Jurkat, Clone E6-1 (cell line): Measurements from ENCODE around the gene ARHGAP31. TPM values are rescaled to one million over a fixed set of nuclear protein-coding genes. Genes with fewer than 3 reads are reported as not detected.
A peak's percentile ranks its signal among the peaks of the same experiment; 100 is the strongest.
"Not testable (repeated sequence)": the region's sequence is repeated elsewhere in the genome, so short reads cannot be mapped to it uniquely, and the experiment has no call there.

Experiments used
- DNase-seq: peaks from one replicate; pipeline ENCODE4 v3.0.0-alpha.2; 2011; ENCODE audit warnings: low read depth, low spot score
- H3K4me3 ChIP-seq: 2 replicates; pipeline ENCODE4 v1.5.1; 2011; ENCODE audit warnings: mild to moderate bottlenecking, low read length, control low read depth, moderate library complexity
- polyA plus RNA-seq: library from polyadenylated mRNA; unstranded; fragments of >200 nt; gene quantifications from one replicate; pipeline ENCODE4 v1.2.1, GENCODE V29; 2012; ENCODE audit warnings: missing spikeins; ENCODE audit not compliant: insufficient read length, insufficient read depth

ARHGAP31 gene
- polyA plus RNA-seq: 1.7 TPM

GRCh38 chr3:119293871-119294695, at the start of gene ARHGAP31:
TSS of gene ARHGAP31 (plus strand) at chr3:119294383. CDS start at chr3:119294905, 522 bp downstream.
- H3K4me3 ChIP-seq: peak within 1 kb of the TSS; percentile 60
- peak; percentile 75 for DNase-seq

- DNase-seq: no peak
- H3K4me3 ChIP-seq: no peak overlapping the region
Observed at GRCh38 chr3:119245778-119246177, 48.4 kb upstream of the ARHGAP31 start.

- no peak overlapping the region for H3K4me3 ChIP-seq
- no peak for DNase-seq
Observed at GRCh38 chr3:119255214-119255613, 39.0 kb upstream of the ARHGAP31 start.

- no peak for DNase-seq
Observed at GRCh38 chr3:119257111-119257510, 37.1 kb upstream of the ARHGAP31 start.

GRCh38 chr3:119257654-119258410, 36.4 kb upstream of the ARHGAP31 start:
- no peak for DNase-seq
- no peak overlapping the region for H3K4me3 ChIP-seq

More at GRCh38 chr3:119257111-119257510, 37.1 kb upstream of the ARHGAP31 start:
- no peak overlapping the region for H3K4me3 ChIP-seq

GRCh38 chr3:119258915-119259314, 35.3 kb upstream of the ARHGAP31 start:
- H3K4me3 ChIP-seq: no peak overlapping the region
- no peak for DNase-seq

- no peak overlapping the region for H3K4me3 ChIP-seq
- DNase-seq: no peak
Observed at GRCh38 chr3:119259821-119260220, 34.4 kb upstream of the ARHGAP31 start.

GRCh38 chr3:119261055-119261454, 33.1 kb upstream of the ARHGAP31 start:
- H3K4me3 ChIP-seq: no peak overlapping the region
- no peak for DNase-seq

- not testable (repeated sequence) for H3K4me3 ChIP-seq, DNase-seq
Observed at GRCh38 chr3:119270212-119270611, 24.0 kb upstream of the ARHGAP31 start.

GRCh38 chr3:119276680-119277079, 17.5 kb upstream of the ARHGAP31 start:
- H3K4me3 ChIP-seq: no peak overlapping the region
- DNase-seq: no peak

- DNase-seq: no peak
- no peak overlapping the region for H3K4me3 ChIP-seq
Observed at GRCh38 chr3:119279101-119279554, 15.1 kb upstream of the ARHGAP31 start.

- H3K4me3 ChIP-seq: no peak overlapping the region
- no peak for DNase-seq
Observed at GRCh38 chr3:119279584-119280243, 14.5 kb upstream of the ARHGAP31 start.

- DNase-seq: no peak
Observed at GRCh38 chr3:119288669-119289403, 5.3 kb upstream of the ARHGAP31 start.

GRCh38 chr3:119289404-119289770, 4.8 kb upstream of the ARHGAP31 start:
- DNase-seq: no peak
- no peak overlapping the region for H3K4me3 ChIP-seq

More at GRCh38 chr3:119288669-119289403, 5.3 kb upstream of the ARHGAP31 start:
- H3K4me3 ChIP-seq: no peak overlapping the region

GRCh38 chr3:119290613-119291012, 3.6 kb upstream of the ARHGAP31 start:
- DNase-seq: no peak
- H3K4me3 ChIP-seq: no peak overlapping the region

- no peak overlapping the region for H3K4me3 ChIP-seq
- DNase-seq: no peak
Observed at GRCh38 chr3:119291062-119291700, 3.0 kb upstream of the ARHGAP31 start.

- peak; percentile 32 for DNase-seq
- no peak overlapping the region for H3K4me3 ChIP-seq
Observed at GRCh38 chr3:119292666-119293065, 1.5 kb upstream of the ARHGAP31 start.

- H3K4me3 ChIP-seq: peak overlapping the region; percentile 60
- no peak for DNase-seq
Observed at GRCh38 chr3:119293105-119293870, 895 bp upstream of the ARHGAP31 start.
